A549 (cell line): Measurements from ENCODE around the gene TOMM20.

Experiments used
- CHD2 ChIP-seq: fragments of 150-350 bp; IDR thresholded peaks from 2 replicates; pipeline ENCODE4 v1.6.1; 2014; ENCODE audit warnings: low read length; ENCODE audit not compliant: partially characterized antibody
- CTCF ChIP-seq: fragments of >200 bp; sonication (Bioruptor Twin); formaldehyde crosslinking; IDR thresholded peaks from 3 replicates; pipeline ENCODE4 v1.5.1; 2016
- ELK1 ChIP-seq: fragments of 150-350 bp; IDR thresholded peaks from 2 replicates; pipeline ENCODE4 v1.6.1; 2014; ENCODE audit warnings: low read depth, mild to moderate bottlenecking, low read length
- NPAS2 ChIP-seq: fragments of 250-450 bp; sonication (Bioruptor Pico); IDR thresholded peaks from 2 replicates; pipeline ENCODE4 v1.8.0; 2022; ENCODE audit warnings: mild to moderate bottlenecking, moderate library complexity, borderline replicate concordance
- POLR2A ChIP-seq: IDR thresholded peaks from 2 replicates; pipeline ENCODE4 v1.6.1; 2012; ENCODE audit warnings: mild to moderate bottlenecking, low read length
- POLR2AphosphoS2 ChIP-seq: conservative IDR thresholded peaks from 2 replicates; pipeline ENCODE4 v1.6.1; 2012; ENCODE audit warnings: low read length, improper control_type of control experiment, inconsistent platforms
- SMC3 ChIP-seq: fragments of >200 bp; sonication (Bioruptor Twin); formaldehyde crosslinking; IDR thresholded peaks from 3 replicates; pipeline ENCODE4 v1.6.1; 2018; ENCODE audit warnings: inconsistent platforms

GRCh38 chr1:235108876-235109275, 19.8 kb downstream of the TOMM20 start:
- TF ChIP-seq CTCF (no peak), NPAS2 (CRISPR knock-in tag) (no peak), POLR2A (no peak), CHD2 (no peak), SMC3 (no peak), POLR2AphosphoS2 (no peak), ELK1 (no peak)
